HCT116 (cell line): ENCODE data around the gene S1PR3. TPM values are rescaled to one million over a fixed set of nuclear protein-coding genes. Genes with fewer than 3 reads are reported as not detected.

Experiments
- ATAC-seq: fragments of 200-7000 bp; cut with Tn5 transposase; 2 replicates; pipeline ENCODE4 v1.9.1; 2020; ENCODE audit warnings: mild to moderate bottlenecking, moderate library complexity
- BruUV-seq: library from RNA; stranded (reverse); fragments of 400-500 nt; replicated peaks from 2 replicates; lab custom pipeline; 2021; lab: Mats Ljungman, UMichigan
- CTCF ChIA-PET: fragments of 300-600 bp; sonication (Branson Sonifier 250); formaldehyde crosslinking; loops from one replicate; lab custom pipeline; 2021; ENCODE audit warnings: antibody characterized with exemption; lab: Charles Lee
- POLR2A ChIA-PET: fragments of 300-600, 350-600 bp; sonication (Branson Sonifier 250); formaldehyde crosslinking; loops from one replicate; lab custom pipeline; 2021; ENCODE audit warnings: antibody characterized with exemption; lab: Charles Lee
- RAD21 ChIA-PET, 2 experiments: fragments of 300-600 bp; sonication (Branson Sonifier 250); formaldehyde crosslinking; loops; one replicate each; lab custom pipeline; 2023; ENCODE audit warnings: low total read pairs in 2 of 2; ENCODE audit not compliant: uncharacterized antibody in 2 of 2, unreplicated experiment in 2 of 2, low non-redundant PET in 1 of 2; lab: Charles Lee
- DNase-seq: peaks from one replicate; pipeline ENCODE4 v3.0.0-alpha.2; 2010; ENCODE audit warnings: low read depth, low spot score
- H2AFZ ChIP-seq: fragments of 200-600 bp; shearing (Covaris generic), sonication (generic); 2 replicates; pipeline ENCODE4 v1.6.1; 2017; ENCODE audit warnings: low read depth, mixed run types, mixed read lengths, antibody characterized with exemption, low read length; ENCODE audit not compliant: poor library complexity, severe bottlenecking
- H3K27ac ChIP-seq: 2 replicates; pipeline ENCODE4 v1.5.1; 2012; ENCODE audit warnings: low read depth, low read length
- H3K27me3 ChIP-seq: fragments of 200-600 bp; sonication (generic); 2 replicates; pipeline ENCODE4 v1.6.1; 2016; ENCODE audit warnings: mixed run types, low read length, mixed read lengths; ENCODE audit not compliant: insufficient read depth
- H3K36me3 ChIP-seq, 2 experiments: fragments of 200-500 bp in 1 of 2; fragments of 200-600 bp in 1 of 2; sonication (Bioruptor generic) in 1 of 2; sonication (generic) in 1 of 2; 2 replicates each; pipeline versions ENCODE4 v1.5.1 to v1.6.1; 2014 to 2016; ENCODE audit warnings: low read length in 2 of 2, inconsistent platforms in 1 of 2, mixed read lengths in 1 of 2, mixed run types in 1 of 2; ENCODE audit not compliant: insufficient read depth in 2 of 2, control insufficient read depth in 1 of 2
- H3K4me1 ChIP-seq, 2 experiments: fragments of 200-600 bp in 1 of 2; sonication (generic) in 1 of 2; 2 replicates each; pipeline versions ENCODE4 v1.5.1 to v1.6.1; 2012 to 2017; ENCODE audit warnings: low read length in 2 of 2, inconsistent platforms in 1 of 2, mild to moderate bottlenecking in 1 of 2, mixed read lengths in 1 of 2, mixed run types in 1 of 2, moderate library complexity in 1 of 2; ENCODE audit not compliant: insufficient read depth in 2 of 2, control insufficient read depth in 1 of 2
- H3K4me2 ChIP-seq: fragments of 200-600 bp; sonication (generic); 2 replicates; pipeline ENCODE4 v1.6.1; 2017; ENCODE audit warnings: mixed run types, low read length, mixed read lengths
- H3K4me3 ChIP-seq, 2 experiments: fragments of 200-600 bp in 1 of 2; sonication (generic) in 1 of 2; replicated peaks in 1 of 2; 2 replicates each; pipeline ENCODE4 v1.5.1; 2011 to 2016; ENCODE audit warnings: low read length in 2 of 2, control low read depth in 1 of 2, low read depth in 1 of 2, mild to moderate bottlenecking in 1 of 2, mixed read lengths in 1 of 2, mixed run types in 1 of 2
- H3K79me2 ChIP-seq: fragments of 200-600 bp; sonication (generic); 2 replicates; pipeline ENCODE4 v1.6.1; 2017; ENCODE audit warnings: mild to moderate bottlenecking, mixed run types, low read length, moderate library complexity, mixed read lengths; ENCODE audit not compliant: insufficient read depth
- H3K9ac ChIP-seq: fragments of 200-600 bp; sonication (generic); 2 replicates; pipeline ENCODE4 v1.6.1; 2016; ENCODE audit warnings: low read length, mixed read lengths
- H3K9me2 ChIP-seq: fragments of 200-600 bp; sonication (generic), shearing (Covaris generic); 2 replicates; pipeline ENCODE4 v1.6.1; 2017; ENCODE audit warnings: mixed run types, mild to moderate bottlenecking, moderate library complexity; ENCODE audit not compliant: insufficient read depth
- H3K9me3 ChIP-seq, 2 experiments: fragments of 200-500 bp in 1 of 2; fragments of 200-600 bp in 1 of 2; sonication (Bioruptor generic) in 1 of 2; sonication (generic) in 1 of 2; 2 replicates each; pipeline ENCODE4 v1.6.1; 2014 to 2017; ENCODE audit warnings: low read length in 2 of 2, mixed read lengths in 2 of 2, inconsistent platforms in 1 of 2, low read depth in 1 of 2, mild to moderate bottlenecking in 1 of 2, mixed run types in 1 of 2, moderate library complexity in 1 of 2; ENCODE audit not compliant: control insufficient read depth in 1 of 2, insufficient read depth in 1 of 2
- H4K20me1 ChIP-seq: fragments of 200-600 bp; sonication (generic), shearing (Covaris generic); 2 replicates; pipeline ENCODE4 v1.6.1; 2017; ENCODE audit warnings: mixed run types, mild to moderate bottlenecking, moderate library complexity; ENCODE audit not compliant: insufficient read depth
- CTCF ChIP-seq, 3 experiments: fragments of 200-600 bp in 1 of 3; sonication (generic) in 1 of 3; IDR thresholded peaks in 2 of 3; conservative IDR thresholded peaks in 1 of 3; 2 replicates each; pipeline ENCODE4 v1.5.1; 2012 to 2017; ENCODE audit warnings: low read depth in 2 of 3, low read length in 2 of 3, antibody characterized with exemption in 1 of 3, borderline replicate concordance in 1 of 3, control low read depth in 1 of 3, mild to moderate bottlenecking in 1 of 3, mixed read lengths in 1 of 3, mixed run types in 1 of 3, moderate library complexity in 1 of 3; ENCODE audit not compliant: insufficient read depth in 1 of 3
- EZH2 ChIP-seq: fragments of 200-600 bp; sonication (generic); IDR thresholded peaks from 2 replicates; pipeline ENCODE4 v1.6.1; 2017; ENCODE audit warnings: antibody characterized with exemption, mixed run types
- FOSL1 ChIP-seq: IDR thresholded peaks from 2 replicates; pipeline ENCODE4 v1.6.1; 2012; ENCODE audit warnings: low read depth
- JUND ChIP-seq: IDR thresholded peaks from 2 replicates; pipeline ENCODE4 v1.6.1; 2012
- POLR2A ChIP-seq: IDR thresholded peaks from 2 replicates; pipeline ENCODE4 v1.7.0; 2011; ENCODE audit warnings: borderline replicate concordance; ENCODE audit not compliant: insufficient read depth, insufficient read length; ENCODE audit errors: extremely low read depth
- REST ChIP-seq: IDR thresholded peaks from 2 replicates; pipeline ENCODE4 v1.6.1; 2012; ENCODE audit warnings: low read depth
- TCF7L2 ChIP-seq: IDR thresholded peaks from 2 replicates; pipeline ENCODE4 v1.7.0; 2011; ENCODE audit warnings: borderline replicate concordance, inconsistent platforms; ENCODE audit not compliant: insufficient read depth, insufficient read length; ENCODE audit errors: extremely low read depth
- YY1 ChIP-seq: IDR thresholded peaks from 2 replicates; pipeline ENCODE4 v1.6.1; 2011; ENCODE audit warnings: low read length, low read depth, moderate library complexity, mild to moderate bottlenecking; ENCODE audit not compliant: insufficient replicate concordance; ENCODE audit errors: extremely low read depth
- intact Hi-C: fragments of 100-400 bp; cut with micrococcal nuclease; formaldehyde crosslinking; loops from 2 replicates; pipeline ENCODE4 v1.10.0; 2022
- total RNA-seq: library from RNA; stranded (reverse); gene quantifications from one replicate; pipeline ENCODE4 v1.2.1, GENCODE V29; 2021; ENCODE audit not compliant: unreplicated experiment

Gene S1PR3
- total RNA-seq, 1 experiment from 2014 or later, result 0.07 TPM

- H3K4me3 ChIP-seq, result no peak overlapping the region
- H4K20me1 ChIP-seq, result no peaks in the 10 kb centered on the region
- H3K36me3 ChIP-seq, result no peaks in the 10 kb centered on the region
- no peaks in the 10 kb centered on the region for H3K9me3 ChIP-seq
- DNase-seq (no peak), ATAC-seq (no peak)
- TF ChIP-seq JUND, result no peak
- no peak for TF ChIP-seq EZH2
- TF ChIP-seq REST, result no peak
- no peak for TF ChIP-seq POLR2A
- TF ChIP-seq CTCF (IDR thresholded peaks at IDR 0.05 in 2 of 3, conservative IDR thresholded peaks at IDR 0.05 in 1 of 3; ENCODE audit: borderline replicate concordance in 1 of 3, insufficient read depth in 1 of 3, low read depth in 2 of 3, low read length in 2 of 3), result no peak
- TF ChIP-seq TCF7L2, result no peak
- no peak for TF ChIP-seq YY1
- TF ChIP-seq FOSL1, result no peak
- ChIA-PET RAD21 (no interaction called here), POLR2A (no interaction called here), CTCF (no interaction called here)
- H2AFZ ChIP-seq, result no peak overlapping the region
- intact Hi-C loops, result no loop called here
- H3K4me1 ChIP-seq, result no peaks in the 10 kb centered on the region
- H3K9me2 ChIP-seq, result no peaks in the 10 kb centered on the region
- H3K27me3 ChIP-seq, result peaks cover 13% of the 10 kb centered on the region
- no peak overlapping the region for H3K4me2 ChIP-seq
- no peak overlapping the region for H3K9ac ChIP-seq
- no peaks in the 10 kb centered on the region for H3K79me2 ChIP-seq
- H3K27ac ChIP-seq, result no peak overlapping the region
- no TSS peak for BruUV-seq
Observed at GRCh38 chr9:88952086-88952615, 39.1 kb upstream of the S1PR3 start.
